H1 (cell line): Measurements from ENCODE around the gene BPHL. TPM values are rescaled to one million over a fixed set of nuclear protein-coding genes. Genes with fewer than 3 reads are reported as not detected.
"Not testable (repeated sequence)": the region's sequence is repeated elsewhere in the genome, so short reads cannot be mapped to it uniquely, and the experiment has no call there.

ENCODE experiments used
- CTCF ChIA-PET: fragments of 300-600 bp; sonication (Branson Sonifier 250); formaldehyde crosslinking; loops from one replicate; lab custom pipeline; 2021; ENCODE audit not compliant: partially characterized antibody; lab: Charles Lee
- POLR2A ChIA-PET: fragments of 300-600 bp; sonication (Branson Sonifier 250); formaldehyde crosslinking; loops from one replicate; lab custom pipeline; 2021; ENCODE audit warnings: inconsistent platforms; ENCODE audit not compliant: partially characterized antibody; lab: Charles Lee
- DNase-seq, 2 experiments: peaks; one replicate each; pipeline versions ENCODE4 v3.0.0 to v3.0.0-alpha.2; 2010 to 2022; ENCODE audit warnings: low spot score in 2 of 2, low read depth in 1 of 2, mixed read lengths in 1 of 2
- FAIRE-seq: peaks from 2 replicates; lab custom pipeline; 2011; peaks lifted over from hg19 to GRCh38; lab: Jason Lieb, UNC
- H2AFZ ChIP-seq: 2 replicates; pipeline ENCODE4 v1.8.1; 2012; ENCODE audit warnings: low read length, inconsistent platforms
- H2AK5ac ChIP-seq: 2 replicates; pipeline ENCODE4 v1.6.1; 2013; ENCODE audit warnings: low read depth, low read length
- H2BK120ac ChIP-seq: replicated peaks from 2 replicates; pipeline ENCODE3; 2013; ENCODE audit warnings: low read depth, low read length, inconsistent platforms
- H2BK12ac ChIP-seq: 2 replicates; pipeline ENCODE4 v1.6.1; 2013; ENCODE audit warnings: low read depth, low read length
- H2BK15ac ChIP-seq: 2 replicates; pipeline ENCODE4 v1.6.1; 2013; ENCODE audit warnings: low read length
- H2BK20ac ChIP-seq: 2 replicates; pipeline ENCODE4 v1.6.1; 2013; ENCODE audit warnings: low read length
- H2BK5ac ChIP-seq: 2 replicates; pipeline ENCODE4 v1.6.1; 2013; ENCODE audit warnings: low read depth, low read length
- H3K14ac ChIP-seq: 2 replicates; pipeline ENCODE4 v1.6.1; 2013; ENCODE audit warnings: inconsistent platforms; ENCODE audit not compliant: insufficient read length
- H3K18ac ChIP-seq: 2 replicates; pipeline ENCODE4 v1.6.1; 2013; ENCODE audit warnings: low read length; ENCODE audit errors: extremely low read depth
- H3K23ac ChIP-seq: 2 replicates; pipeline ENCODE4 v1.6.1; 2013; ENCODE audit warnings: inconsistent platforms; ENCODE audit not compliant: insufficient read length
- H3K23me2 ChIP-seq: 2 replicates; pipeline ENCODE4 v1.6.1; 2013; ENCODE audit warnings: low read depth, low read length
- H3K27ac ChIP-seq: 2 replicates; pipeline ENCODE4 v1.6.1; 2011; ENCODE audit warnings: low read depth, low read length, inconsistent platforms
- H3K27me3 ChIP-seq, 4 experiments: replicated peaks in 1 of 4; 1 replicate in 1 of 4; 2 replicates in 3 of 4; pipeline versions ENCODE4 v1.6.1 to v1.8.1; 2011 to 2013; ENCODE audit warnings: low read length in 3 of 4, mild to moderate bottlenecking in 3 of 4, inconsistent platforms in 2 of 4, mixed read lengths in 2 of 4, moderate library complexity in 1 of 4; ENCODE audit not compliant: control insufficient read depth in 3 of 4, insufficient read depth in 3 of 4; ENCODE audit errors: extremely low read depth in 1 of 4
- H3K36me3 ChIP-seq, 4 experiments: 2 replicates each; pipeline versions ENCODE4 v1.6.1 to v1.8.1; 2011 to 2013; ENCODE audit warnings: mild to moderate bottlenecking in 4 of 4, low read length in 3 of 4, moderate library complexity in 2 of 4, control low read depth in 1 of 4, inconsistent platforms in 1 of 4; ENCODE audit not compliant: insufficient read depth in 4 of 4, control insufficient read depth in 2 of 4
- H3K4ac ChIP-seq: replicated peaks from 2 replicates; pipeline ENCODE3; 2013; ENCODE audit warnings: low read length, low read depth, mixed read lengths, inconsistent platforms; ENCODE audit not compliant: insufficient read length
- H3K4me1 ChIP-seq, 4 experiments: replicated peaks in 1 of 4; 1 replicate in 1 of 4; 2 replicates in 3 of 4; pipeline versions ENCODE4 v1.6.1 to v1.8.1; 2011 to 2013; ENCODE audit warnings: low read length in 3 of 4, inconsistent platforms in 2 of 4, mixed read lengths in 1 of 4; ENCODE audit not compliant: insufficient read depth in 4 of 4, control insufficient read depth in 3 of 4
- H3K4me2 ChIP-seq, 2 experiments: 2 replicates each; pipeline versions ENCODE4 v1.6.1 to v1.8.1; 2011 to 2013; ENCODE audit warnings: low read depth in 2 of 2, low read length in 2 of 2, control low read depth in 1 of 2, inconsistent platforms in 1 of 2, mild to moderate bottlenecking in 1 of 2; ENCODE audit not compliant: insufficient read depth in 1 of 2
- H3K4me3 ChIP-seq, 4 experiments: fragments of 200-600, 300-600 bp in 1 of 4; sonication (generic), shearing (Covaris generic), sonication (Bioruptor Twin) in 1 of 4; 2 replicates each; pipeline versions ENCODE4 v1.5.1 to v1.8.1; 2011 to 2016; ENCODE audit warnings: low read length in 4 of 4, low read depth in 3 of 4, control low read depth in 2 of 4, inconsistent platforms in 2 of 4, mild to moderate bottlenecking in 2 of 4, mixed read lengths in 1 of 4, moderate library complexity in 1 of 4; ENCODE audit not compliant: insufficient read depth in 2 of 4; ENCODE audit errors: extremely low read depth in 1 of 4
- H3K56ac ChIP-seq: replicated peaks from 2 replicates; pipeline ENCODE3; 2013; ENCODE audit warnings: low read depth, mild to moderate bottlenecking, mixed read lengths, low read length, inconsistent platforms; ENCODE audit not compliant: insufficient read length
- H3K79me1 ChIP-seq: 2 replicates; pipeline ENCODE4 v1.6.1; 2013; ENCODE audit warnings: low read depth, low read length, control low read depth
- H3K79me2 ChIP-seq, 2 experiments: 2 replicates each; pipeline versions ENCODE4 v1.6.1 to v1.8.1; 2012 to 2013; ENCODE audit warnings: low read length in 2 of 2, mild to moderate bottlenecking in 2 of 2, inconsistent platforms in 1 of 2; ENCODE audit not compliant: insufficient read depth in 2 of 2, control insufficient read depth in 1 of 2
- H3K9ac ChIP-seq, 4 experiments: replicated peaks in 1 of 4; 1 replicate in 1 of 4; 2 replicates in 3 of 4; pipeline versions ENCODE4 v1.6.1 to v1.8.1; 2011 to 2013; ENCODE audit warnings: low read depth in 3 of 4, low read length in 3 of 4, control low read depth in 2 of 4, mild to moderate bottlenecking in 2 of 4, moderate library complexity in 2 of 4, inconsistent platforms in 1 of 4; ENCODE audit errors: extremely low read depth in 1 of 4
- H3K9me3 ChIP-seq, 2 experiments: 2 replicates each; pipeline versions ENCODE4 v1.6.1 to v1.8.1; 2012 to 2013; ENCODE audit warnings: mild to moderate bottlenecking in 2 of 2, moderate library complexity in 2 of 2, control low read depth in 1 of 2, inconsistent platforms in 1 of 2, low read depth in 1 of 2, low read length in 1 of 2, mixed read lengths in 1 of 2; ENCODE audit not compliant: insufficient read depth in 2 of 2
- H4K20me1 ChIP-seq, 2 experiments: replicated peaks in 1 of 2; 2 replicates each; pipeline versions ENCODE3 to v1.8.1; 2011 to 2013; ENCODE audit warnings: inconsistent platforms in 2 of 2, low read length in 2 of 2, mild to moderate bottlenecking in 1 of 2; ENCODE audit not compliant: insufficient read depth in 2 of 2, control insufficient read depth in 1 of 2
- H4K5ac ChIP-seq: 2 replicates; pipeline ENCODE4 v1.6.1; 2013; ENCODE audit warnings: low read length, low read depth, mixed read lengths, inconsistent platforms; ENCODE audit not compliant: insufficient read length
- H4K8ac ChIP-seq: 2 replicates; pipeline ENCODE4 v1.8.0; 2013; ENCODE audit warnings: mild to moderate bottlenecking, moderate library complexity, low read length, inconsistent platforms; ENCODE audit not compliant: insufficient read depth; ENCODE audit errors: extremely low read depth
- H4K91ac ChIP-seq: replicated peaks from 2 replicates; pipeline ENCODE3; 2013; ENCODE audit warnings: low read length, mixed read lengths, inconsistent platforms; ENCODE audit not compliant: insufficient read length
- FOSL1 ChIP-seq: IDR thresholded peaks from 2 replicates; pipeline ENCODE4 v1.6.1; 2011; ENCODE audit warnings: mild to moderate bottlenecking, low read depth, low read length, moderate library complexity; ENCODE audit not compliant: insufficient read depth
- GABPA ChIP-seq: IDR thresholded peaks from 2 replicates; pipeline ENCODE4 v1.6.1; 2011; ENCODE audit warnings: mild to moderate bottlenecking, low read length, moderate library complexity, borderline replicate concordance; ENCODE audit not compliant: insufficient read depth
- KDM5A ChIP-seq: fragments of 200-600 bp; IDR thresholded peaks from 2 replicates; pipeline ENCODE4 v1.7.1; 2012; ENCODE audit warnings: mild to moderate bottlenecking, low read length, inconsistent platforms, mixed read lengths
- TBP ChIP-seq: IDR thresholded peaks from 2 replicates; pipeline ENCODE4 v1.6.1; 2011; ENCODE audit warnings: low read depth, low read length, improper control_type of control experiment
- TEAD4 ChIP-seq: IDR thresholded peaks from 2 replicates; pipeline ENCODE4 v1.6.1; 2012; ENCODE audit warnings: low read depth, low read length, inconsistent platforms, mixed read lengths
- WGBS, 2 experiments: shearing (Covaris generic) in 1 of 2; methylation state at CpG; one replicate each; pipeline versions ENCODE4 v1.1.6 to v1.1.7; 2013 to 2015; ENCODE audit warnings: low lambda C conversion rate in 2 of 2, mixed read lengths in 2 of 2, inconsistent platforms in 1 of 2, low coverage in 1 of 2, missing lambda C conversion rate in 1 of 2; ENCODE audit not compliant: insufficient replicate concordance in 2 of 2, insufficient coverage in 1 of 2, insufficient read length in 1 of 2; ENCODE audit errors: extremely low coverage in 1 of 2, missing lambda C conversion rate in 1 of 2; 5-methylcytosine and 5-hydroxymethylcytosine counted together
- polyA plus RNA-seq, 7 experiments: library from polyadenylated mRNA; depleted of rRNA in 3 of 7; stranded (reverse) in 5 of 7; unstranded in 2 of 7; fragments of >200 nt in 5 of 7; fragments of 200-250 nt in 2 of 7; gene quantifications; 1 replicate in 5 of 7; 2 replicates in 1 of 7; 4 replicates in 1 of 7; pipeline versions ENCODE4 v1.2.1 to v1.2.3, GENCODE V29; 2011 to 2013; ENCODE audit warnings: missing spikeins in 2 of 7, mixed read lengths in 2 of 7
- total RNA-seq: library from RNA; stranded (reverse); fragmentation: NEBNext Ultra II Directional; extraction: Animal tissue kit (Norgen Biotek cat#: 25700); gene quantifications from 2 replicates; pipeline ENCODE4 v1.2.1, GENCODE V29; 2021

Gene BPHL
- total and polyA plus RNA-seq, 2 of the 8 experiments (the other 6 are each of a cell fraction or from before 2014, with no cell fraction given), result 24.4 to 36.4 TPM

DNA sequence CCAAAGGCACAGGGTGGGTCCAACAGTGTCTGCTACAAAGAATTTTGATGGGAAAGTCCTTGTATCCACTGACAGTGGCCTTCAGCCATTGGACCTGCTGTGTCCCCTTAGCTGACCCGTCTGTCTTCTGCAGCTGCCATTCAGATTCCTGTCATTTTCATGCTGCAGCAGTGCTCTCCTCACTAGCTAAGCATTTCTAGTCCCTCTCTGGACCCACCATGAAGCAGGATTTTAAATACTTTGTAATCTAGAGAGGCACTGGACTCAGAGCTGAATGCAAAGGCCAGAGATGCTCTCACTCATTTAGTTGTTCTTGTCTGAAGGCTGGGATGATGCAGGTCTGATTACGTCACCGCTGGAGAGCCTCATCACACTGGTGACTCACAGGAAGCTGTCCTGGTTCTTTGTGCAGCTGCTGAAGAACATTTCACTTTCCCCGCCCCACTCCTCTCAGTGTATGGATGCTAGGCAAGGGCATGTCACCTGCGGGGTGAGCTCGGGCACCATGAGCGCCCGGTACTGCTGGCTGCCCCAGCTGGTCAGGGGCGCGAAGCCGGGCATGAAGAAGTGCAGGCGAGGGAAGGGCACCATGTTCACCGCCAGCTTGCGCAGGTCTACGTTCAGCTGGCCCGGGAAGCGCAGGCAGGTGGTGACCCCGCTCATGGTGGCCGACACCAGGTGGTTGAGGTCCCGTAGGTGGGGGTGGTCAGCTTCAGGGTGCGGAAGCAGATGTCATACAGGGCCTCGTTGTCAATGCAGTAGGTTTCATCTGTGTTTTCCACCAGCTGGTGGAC is 58.2 kb downstream of the BPHL start (continued):
- no peak for TF ChIP-seq TEAD4
- no peak for TF ChIP-seq FOSL1
- no peak for TF ChIP-seq GABPA
- no peak for TF ChIP-seq KDM5A
- no peak for TF ChIP-seq TBP

DNA sequence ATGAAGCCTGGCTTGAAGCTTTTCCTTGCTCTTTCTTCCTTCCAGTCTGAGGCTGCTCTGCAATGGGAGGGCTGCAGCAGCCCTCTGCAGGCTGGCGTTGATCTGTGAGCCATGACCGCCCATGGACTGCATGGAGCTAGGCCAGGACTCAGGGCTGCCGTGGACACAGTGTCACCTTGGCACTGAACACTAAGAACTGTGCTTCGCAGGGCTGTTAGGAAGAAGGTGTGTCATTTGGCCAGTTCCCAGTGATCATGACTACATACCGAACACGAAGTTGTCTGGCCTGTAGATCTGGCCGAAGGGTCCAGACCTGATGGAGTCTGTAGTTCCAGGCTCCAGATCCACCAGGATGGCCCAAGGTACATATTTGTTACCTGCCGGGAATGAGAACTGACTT is 60.2 kb downstream of the BPHL start:
- not testable (repeated sequence) for H3K79me1 ChIP-seq
- CTCF ChIA-PET, result interaction anchor here (1.2 to 3.4 kb wide), 4 partner anchors 11 to 76 kb away, joined by 3 to 13 read pairs (median 4); no protein-coding TSS in a partner anchor

More for the DNA sequence above, 60.2 kb downstream of the BPHL start:
- not testable (repeated sequence) for DNase-seq, H3K4me2 ChIP-seq, H3K23me2 ChIP-seq, H3K9ac ChIP-seq, H3K9me3 ChIP-seq, H3K4me1 ChIP-seq, H3K14ac ChIP-seq, FAIRE-seq, H3K23ac ChIP-seq, H3K27me3 ChIP-seq, H2BK5ac ChIP-seq, H3K18ac ChIP-seq, H2AFZ ChIP-seq, H3K79me2 ChIP-seq, H2AK5ac ChIP-seq, H4K91ac ChIP-seq, H3K56ac ChIP-seq, H3K4me3 ChIP-seq, H2BK20ac ChIP-seq, H3K4ac ChIP-seq, H3K36me3 ChIP-seq, H2BK120ac ChIP-seq, H4K20me1 ChIP-seq, H2BK12ac ChIP-seq, H4K5ac ChIP-seq, H3K27ac ChIP-seq, H2BK15ac ChIP-seq, H4K8ac ChIP-seq
- POLR2A ChIA-PET, result interaction anchor here (1.6 kb wide), 1 partner anchor 21 kb away, joined by 3 read pairs; the partner anchor contains the start of gene TUBB2A
- 97% methylated on average over 8 of the region's 8 CpGs; no CpG with 5 or more reads in 1 of the 2 experiments for WGBS, 2 experiments
